Skeletal muscle satellite cell (primary cell): ENCODE data around the gene NCAPH2.

Experiments
- H3K27me3 ChIP-seq: 2 replicates; pipeline ENCODE4 v1.7.0; 2013; ENCODE audit warnings: low read length; ENCODE audit not compliant: control insufficient read depth, insufficient read depth
- H3K36me3 ChIP-seq: 2 replicates; pipeline ENCODE4 v1.7.0; 2013; ENCODE audit warnings: mild to moderate bottlenecking, control low read depth, low read length; ENCODE audit not compliant: insufficient read depth
- H3K4me1 ChIP-seq: 2 replicates; pipeline ENCODE4 v1.7.0; 2013; ENCODE audit warnings: low read length; ENCODE audit not compliant: control insufficient read depth, insufficient read depth
- H3K4me2 ChIP-seq: 2 replicates; pipeline ENCODE4 v1.7.0; 2013; ENCODE audit warnings: mild to moderate bottlenecking, low read length
- H3K4me3 ChIP-seq: 2 replicates; pipeline ENCODE4 v1.7.0; 2013; ENCODE audit warnings: low read length
- H3K9ac ChIP-seq: 2 replicates; pipeline ENCODE4 v1.7.0; 2013; ENCODE audit warnings: mild to moderate bottlenecking, low read depth, low read length, moderate library complexity
- H3K9me3 ChIP-seq: replicated peaks from 2 replicates; pipeline ENCODE4 v1.7.0; 2013; ENCODE audit warnings: mild to moderate bottlenecking, control low read depth, low read length

Gene NCAPH2

DNA sequence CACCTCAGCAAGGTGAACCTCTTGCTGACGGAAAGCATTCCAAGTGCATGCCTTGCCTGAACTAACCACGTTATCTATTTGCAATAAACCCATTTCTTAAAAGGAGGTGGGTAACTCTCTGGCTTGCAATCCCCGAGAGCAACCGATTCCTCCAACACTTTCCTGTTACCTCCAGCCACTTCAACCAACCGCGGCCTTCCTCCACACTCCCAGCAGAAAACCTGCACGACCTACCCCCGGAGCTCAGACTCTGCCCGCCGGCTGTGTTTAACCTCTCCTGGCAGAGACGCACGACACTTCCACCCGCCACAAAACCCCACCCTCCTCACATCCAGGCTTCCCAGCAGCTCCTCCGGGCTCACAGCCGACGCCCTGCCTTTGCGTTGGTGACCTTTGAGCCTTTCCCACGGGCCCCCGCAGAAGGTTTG, 16.7 kb downstream of the NCAPH2 start:
- no peaks in the 10 kb centered on the region for H3K9me3 ChIP-seq
- H3K4me2 ChIP-seq = peak overlapping the region; percentile 93
- H3K4me1 ChIP-seq = peaks cover 32% of the 10 kb centered on the region
- peaks cover 33% of the 10 kb centered on the region for H3K36me3 ChIP-seq
- peak overlapping the region; percentile 83 for H3K4me3 ChIP-seq
- H3K9ac ChIP-seq = peak overlapping the region; percentile 91
- peaks cover 2% of the 10 kb centered on the region for H3K27me3 ChIP-seq

DNA sequence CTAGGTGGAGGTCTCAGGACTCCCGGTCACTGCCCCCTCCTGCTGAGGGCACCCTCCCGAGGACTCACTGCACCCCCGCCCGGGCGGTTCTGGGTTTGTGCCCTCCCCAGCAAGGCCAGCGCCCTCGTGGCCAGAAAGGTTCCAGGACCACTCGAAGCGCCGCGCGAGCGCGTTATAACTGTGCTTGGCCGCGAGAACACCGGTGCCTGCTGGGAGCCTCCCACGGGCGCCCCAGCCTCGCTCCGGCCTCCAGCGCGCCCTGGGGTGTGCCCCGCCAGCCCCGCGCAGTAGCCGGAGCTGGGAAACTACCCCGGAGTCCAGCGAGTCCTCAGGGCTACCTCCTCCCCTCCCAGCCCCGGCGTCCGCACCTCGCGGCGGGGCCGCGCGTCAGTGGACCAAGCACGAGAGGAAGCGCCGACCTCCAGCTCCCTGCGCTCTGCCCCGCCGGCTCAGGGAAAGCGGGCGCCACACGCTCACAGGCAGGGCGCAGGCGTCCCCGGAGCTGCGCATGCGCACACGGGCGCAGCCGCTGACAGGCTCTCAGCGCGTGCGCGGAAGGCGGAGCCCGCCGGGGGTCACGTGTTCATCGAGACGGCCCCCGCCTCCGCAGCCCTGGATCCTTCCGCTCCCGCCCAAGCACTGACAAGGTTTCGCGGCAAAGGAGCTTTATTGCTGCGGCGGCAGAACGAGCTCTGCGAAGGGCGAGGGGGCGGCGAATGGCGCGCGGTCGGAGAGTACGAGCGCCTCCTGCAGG, 17.3 kb downstream of the NCAPH2 start, which contains the start of gene SCO2:
TSS of gene SCO2 (minus strand) at position 495 of the 754 bp plus-strand sequence. CDS start 1,187 bp downstream, outside the sequence.
- Histone ChIP-seq H3K4me1 (peaks cover 38% of the 10 kb centered on the region), H3K9ac (peak within 1 kb of the TSS; percentile 91), H3K9me3 (no peaks in the 10 kb centered on the region), H3K4me3 (peak within 1 kb of the TSS; percentile 83), H3K4me2 (peak within 1 kb of the TSS; percentile 93), H3K36me3 (peaks cover 33% of the 10 kb centered on the region), H3K27me3 (peaks cover 8% of the 10 kb centered on the region)

DNA sequence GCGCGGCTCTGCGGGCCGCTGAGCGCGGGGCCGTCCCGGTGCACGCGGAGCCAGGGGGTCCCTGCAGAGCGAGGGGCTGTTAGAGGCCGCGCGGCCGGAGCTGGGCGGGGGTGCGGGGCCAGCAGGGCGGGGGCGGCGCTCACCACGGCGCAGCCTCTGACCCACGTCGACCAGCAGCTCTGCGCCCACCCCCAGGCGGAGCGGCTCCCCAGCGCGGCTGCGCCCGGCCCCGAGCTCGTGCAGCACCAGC, 17.8 kb downstream of the NCAPH2 start:
- Histone ChIP-seq H3K4me3 (peak overlapping the region; percentile 83), H3K27me3 (peaks cover 13% of the 10 kb centered on the region), H3K36me3 (peaks cover 32% of the 10 kb centered on the region), H3K4me1 (peaks cover 43% of the 10 kb centered on the region), H3K4me2 (peak overlapping the region; percentile 93), H3K9ac (peak overlapping the region; percentile 91), H3K9me3 (no peaks in the 10 kb centered on the region)

DNA sequence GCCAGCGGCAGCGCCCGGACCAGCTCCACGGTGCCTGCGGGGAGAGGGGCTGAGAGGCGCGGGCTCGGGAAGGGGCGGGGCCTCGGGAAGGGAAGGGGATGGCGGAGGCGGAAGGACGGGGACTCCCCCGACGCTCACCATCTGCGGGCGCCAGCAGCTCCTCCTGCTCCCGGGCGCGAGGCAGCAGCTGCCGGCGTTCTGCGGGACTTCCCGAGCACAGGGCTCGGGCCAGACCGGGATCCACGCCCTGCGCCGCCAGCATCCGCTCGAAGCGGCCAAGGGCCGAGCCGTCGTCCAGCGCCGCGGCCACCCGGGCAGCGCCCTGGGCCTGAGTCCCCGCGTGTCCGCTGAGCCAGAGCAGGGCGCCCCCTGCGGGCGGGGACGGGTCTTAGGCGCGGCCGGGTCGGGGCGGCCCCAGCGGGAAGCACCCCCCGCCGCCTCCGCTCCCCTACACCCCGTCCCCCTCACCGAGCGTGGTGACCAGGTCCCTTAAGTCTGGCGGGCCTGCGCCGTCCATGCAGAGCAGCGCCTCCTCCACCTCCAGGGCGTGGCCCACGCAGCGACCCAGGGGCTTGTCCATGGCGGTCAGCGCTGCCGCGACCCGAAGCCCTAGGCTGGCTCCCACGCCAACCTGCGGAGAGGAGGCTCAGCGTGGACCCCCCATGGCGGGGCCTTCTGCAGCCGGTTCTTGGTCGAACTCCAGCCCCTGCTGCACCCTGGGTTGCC, 18.2 kb downstream of the NCAPH2 start:
- peaks cover 29% of the 10 kb centered on the region for H3K36me3 ChIP-seq
- H3K9ac ChIP-seq = peak overlapping the region; percentile 91
- peaks cover 48% of the 10 kb centered on the region for H3K4me1 ChIP-seq

DNA sequence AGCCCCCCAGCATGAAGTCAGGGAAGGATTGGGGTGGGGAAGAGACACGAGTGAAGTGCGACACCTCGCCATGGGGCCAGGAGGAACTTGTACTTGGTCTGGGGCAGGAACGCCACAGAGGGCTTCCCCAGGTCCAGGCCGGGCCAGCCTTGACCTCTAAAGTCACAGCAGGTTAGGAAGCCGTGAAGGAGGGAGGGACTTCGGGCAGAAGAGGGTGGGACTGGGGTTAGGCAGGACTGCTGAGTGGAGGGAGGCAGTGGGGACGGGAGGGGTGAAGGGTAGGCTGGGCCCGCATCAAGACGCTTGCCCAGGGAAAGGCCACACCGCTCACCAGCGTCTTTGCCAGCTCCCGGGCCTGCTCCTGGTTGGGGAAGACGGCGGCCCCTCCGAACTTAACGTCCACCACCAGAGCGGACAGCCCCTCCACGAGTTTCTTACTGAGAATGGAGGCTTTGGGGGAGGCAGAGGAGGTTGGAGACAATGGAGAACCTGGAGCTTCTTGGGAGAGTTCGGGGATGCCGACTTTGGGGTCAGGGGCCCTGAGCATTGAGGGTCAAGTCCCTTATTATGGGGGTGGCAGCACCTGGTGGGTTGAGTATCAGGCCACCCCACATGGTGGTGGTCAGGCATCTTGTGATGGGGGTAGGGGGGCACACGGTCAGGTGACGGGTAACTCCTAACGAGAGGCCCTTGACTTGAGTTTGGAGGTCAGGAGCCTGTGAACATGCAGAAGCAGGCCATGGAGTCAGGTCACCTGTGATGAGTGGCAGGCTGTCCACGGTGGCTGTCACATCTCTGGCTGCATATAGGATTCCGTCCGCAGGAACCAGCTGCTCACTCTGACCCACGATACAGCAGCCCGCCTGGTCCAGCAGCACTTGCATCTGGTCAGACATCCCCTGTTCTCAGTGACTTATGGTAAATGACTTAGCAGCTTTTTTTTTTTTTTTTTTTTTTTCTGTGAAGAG, 19.1 kb downstream of the NCAPH2 start:
- peak overlapping the region; percentile 83 for H3K4me3 ChIP-seq
- peak overlapping the region; percentile 93 for H3K4me2 ChIP-seq
- H3K9ac ChIP-seq = peak overlapping the region; percentile 91
- peaks cover 20% of the 10 kb centered on the region for H3K27me3 ChIP-seq
- peaks cover 56% of the 10 kb centered on the region for H3K4me1 ChIP-seq
- H3K36me3 ChIP-seq = peaks cover 20% of the 10 kb centered on the region
- no peaks in the 10 kb centered on the region for H3K9me3 ChIP-seq

More for the DNA sequence above, 18.2 kb downstream of the NCAPH2 start:
- Histone ChIP-seq H3K9me3 (no peaks in the 10 kb centered on the region), H3K27me3 (peaks cover 18% of the 10 kb centered on the region), H3K4me3 (peak overlapping the region; percentile 83), H3K4me2 (peak overlapping the region; percentile 93)

DNA sequence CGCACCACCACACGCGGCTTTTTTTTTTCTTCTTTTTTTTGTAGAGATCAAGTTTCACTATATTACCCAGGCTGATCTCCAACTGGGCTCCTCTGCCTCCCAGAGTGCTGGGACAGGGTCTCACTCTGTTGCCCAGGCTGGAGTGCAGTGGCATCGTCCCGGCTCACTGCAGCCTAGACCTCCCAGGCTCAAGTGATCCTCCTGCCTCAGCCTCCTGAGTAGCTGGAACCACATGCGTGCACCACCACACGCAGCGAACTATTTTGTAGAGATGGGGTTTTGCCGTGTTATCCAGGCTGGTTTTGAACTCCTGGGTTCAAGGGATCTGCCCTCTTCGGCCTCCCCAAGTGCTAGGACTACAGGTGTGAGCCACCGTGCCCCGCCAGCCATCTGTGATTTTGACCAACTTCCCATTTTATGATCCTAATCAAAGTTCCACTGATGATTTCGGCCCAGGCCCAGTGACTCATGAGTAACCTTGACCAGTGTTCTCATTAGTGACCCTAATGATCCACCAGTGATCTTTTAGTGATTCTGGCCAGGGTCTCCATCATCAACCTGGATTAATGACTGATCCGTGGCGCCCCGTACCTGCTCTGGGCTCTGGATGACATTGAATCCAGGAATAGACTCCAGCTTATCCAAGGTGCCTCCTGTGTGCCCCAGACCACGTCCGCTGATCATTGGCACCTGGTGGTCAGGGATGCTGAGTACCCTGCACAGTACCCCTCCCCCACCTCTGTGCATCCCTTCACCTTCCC, 20.1 kb downstream of the NCAPH2 start:
- Histone ChIP-seq H3K27me3 (peaks cover 29% of the 10 kb centered on the region), H3K9ac (no peak overlapping the region), H3K36me3 (peaks cover 14% of the 10 kb centered on the region), H3K4me1 (peaks cover 59% of the 10 kb centered on the region), H3K4me2 (no peak overlapping the region), H3K4me3 (no peak overlapping the region), H3K9me3 (no peaks in the 10 kb centered on the region)

DNA sequence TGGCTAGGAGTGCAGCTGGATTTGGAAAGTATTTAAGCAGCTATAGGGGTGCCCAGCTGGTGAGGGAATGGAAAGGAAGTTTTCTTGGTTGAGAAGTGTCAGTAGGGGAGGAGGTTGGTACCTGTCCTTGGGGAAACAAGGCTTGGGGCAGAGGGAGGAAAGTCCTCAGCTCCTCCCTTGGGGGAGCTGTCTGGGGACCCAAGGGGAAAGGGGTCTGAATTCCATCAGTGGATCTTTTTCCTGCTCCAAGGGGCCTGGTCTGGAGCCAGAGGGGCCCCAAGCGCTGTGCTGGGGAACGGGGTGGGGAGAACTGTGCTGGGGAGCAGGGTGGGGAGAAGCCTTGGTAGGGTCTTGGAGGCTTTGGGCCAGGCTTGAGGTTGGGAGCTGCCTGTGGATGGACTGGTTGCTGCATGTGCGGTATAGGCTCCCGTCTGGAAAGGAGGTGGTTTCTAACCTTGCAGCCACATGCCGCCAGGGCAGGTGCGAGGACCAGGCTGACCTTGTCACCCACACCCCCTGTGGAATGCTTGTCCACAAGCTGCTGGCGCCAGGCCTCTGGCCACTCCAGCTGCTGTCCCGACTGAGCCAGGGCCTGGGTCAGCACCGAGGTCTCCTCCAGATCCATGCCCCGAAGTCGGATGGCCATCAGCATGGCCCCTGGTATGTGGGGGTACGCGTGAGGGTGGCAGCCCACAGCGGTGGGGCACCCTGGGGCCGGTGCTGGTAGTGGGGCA, 20.8 kb downstream of the NCAPH2 start:
- H3K4me1 ChIP-seq = peaks cover 56% of the 10 kb centered on the region
- H3K27me3 ChIP-seq = peaks cover 29% of the 10 kb centered on the region
- no peak overlapping the region for H3K9ac ChIP-seq
- peaks cover 7% of the 10 kb centered on the region for H3K36me3 ChIP-seq
- H3K9me3 ChIP-seq = no peaks in the 10 kb centered on the region
- H3K4me2 ChIP-seq = peak overlapping the region; percentile 73
- no peak overlapping the region for H3K4me3 ChIP-seq

DNA sequence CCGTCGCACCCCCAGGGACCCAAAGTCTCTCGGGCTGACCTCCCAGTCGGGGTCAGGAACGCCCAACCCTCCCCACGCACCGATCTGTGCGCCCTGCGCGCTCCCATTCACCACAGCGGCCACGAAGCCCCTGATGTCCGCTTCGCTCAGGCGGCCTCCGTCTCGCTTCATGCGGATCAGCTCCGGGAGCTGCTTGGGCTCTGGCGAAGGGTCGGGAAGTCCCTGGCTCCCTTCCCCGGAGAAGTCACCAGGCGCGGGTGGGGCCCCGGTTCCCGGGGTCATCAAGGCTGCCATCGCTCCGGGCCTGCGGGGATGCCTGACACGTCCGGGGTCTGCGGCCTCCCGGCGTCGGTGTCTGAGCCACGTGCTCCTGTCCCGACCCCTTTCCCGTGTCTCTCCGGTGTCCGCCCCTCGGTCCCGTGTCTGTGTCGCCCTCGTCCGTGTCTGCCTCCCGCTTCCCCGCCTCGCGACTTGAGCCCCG, 21.4 kb downstream of the NCAPH2 start:
- H3K9ac ChIP-seq = peak overlapping the region; percentile 67
- H3K4me2 ChIP-seq = peak overlapping the region; percentile 73
- H3K27me3 ChIP-seq = peaks cover 29% of the 10 kb centered on the region
- no peaks in the 10 kb centered on the region for H3K9me3 ChIP-seq
- H3K4me1 ChIP-seq = peaks cover 52% of the 10 kb centered on the region
- H3K36me3 ChIP-seq = peaks cover under 1% of the 10 kb centered on the region
- peak overlapping the region; percentile 58 for H3K4me3 ChIP-seq

DNA sequence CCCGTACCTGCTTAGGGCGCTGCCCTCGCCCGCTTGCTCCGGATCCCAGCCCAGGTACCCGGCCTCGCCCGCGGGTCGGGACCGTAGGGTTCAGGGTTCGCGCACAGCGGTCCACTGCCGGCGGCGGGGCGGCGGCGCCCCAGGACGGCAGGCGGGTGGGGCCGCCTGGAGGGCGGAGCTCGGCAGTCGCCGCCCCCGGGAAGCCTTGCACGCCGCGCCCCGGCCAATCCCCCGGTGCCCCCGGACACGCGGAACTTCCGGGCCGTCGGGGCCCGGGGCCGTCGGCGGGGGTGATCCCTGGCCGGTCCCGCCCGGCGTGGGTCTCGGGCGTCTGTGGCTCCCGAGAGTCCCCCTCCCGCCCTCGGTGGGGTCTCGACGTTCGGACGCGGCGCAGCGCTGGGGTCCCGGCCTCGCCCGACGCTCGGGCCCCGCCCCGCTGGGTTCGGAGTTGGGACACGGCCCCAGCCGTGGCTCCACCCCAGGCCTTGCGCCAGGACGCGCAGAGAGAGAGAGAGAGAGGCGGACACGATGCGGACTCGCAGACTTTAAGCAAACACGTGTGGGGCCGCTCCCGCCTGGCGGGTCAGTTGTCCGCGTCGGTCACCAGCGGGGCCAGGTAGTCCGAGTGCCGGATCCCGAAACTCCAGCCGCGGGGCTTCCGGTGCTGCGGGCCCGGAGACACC, 22.0 kb downstream of the NCAPH2 start, which contains the start of gene TYMP:
TSS of gene TYMP (minus strand) at position 116 of the 683 bp plus-strand sequence. CDS start 303 bp downstream, outside the sequence.
- Histone ChIP-seq H3K4me2 (peak within 1 kb of the TSS; percentile 73), H3K4me1 (peaks cover 47% of the 10 kb centered on the region), H3K36me3 (no peaks in the 10 kb centered on the region), H3K9ac (peak within 1 kb of the TSS; percentile 67), H3K9me3 (no peaks in the 10 kb centered on the region), H3K27me3 (peaks cover 29% of the 10 kb centered on the region), H3K4me3 (peak within 1 kb of the TSS; percentile 58)

DNA sequence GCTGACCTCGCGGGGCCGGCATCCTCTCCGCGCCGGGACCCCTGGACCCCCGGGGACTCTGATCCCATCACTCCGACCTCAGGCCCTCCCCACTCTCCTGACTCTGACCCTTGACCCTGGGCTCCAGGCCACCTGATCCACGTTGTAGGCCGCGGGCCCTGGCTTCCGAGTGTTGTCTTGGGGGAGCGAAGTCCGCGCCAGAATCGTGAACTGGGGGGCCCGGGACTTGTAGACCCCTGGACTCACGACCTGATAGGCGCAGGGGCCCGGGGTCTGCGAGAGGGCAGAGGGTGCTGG, 22.5 kb downstream of the NCAPH2 start:
- H3K9ac ChIP-seq = peak overlapping the region; percentile 67
- peak overlapping the region; percentile 58 for H3K4me3 ChIP-seq
- no peaks in the 10 kb centered on the region for H3K9me3 ChIP-seq
- no peaks in the 10 kb centered on the region for H3K36me3 ChIP-seq
- H3K4me1 ChIP-seq = peaks cover 47% of the 10 kb centered on the region
- peaks cover 29% of the 10 kb centered on the region for H3K27me3 ChIP-seq
- peak overlapping the region; percentile 73 for H3K4me2 ChIP-seq
